HG02678 (cell line): ENCODE results near the gene CXXC4.
A peak's percentile ranks its signal among the peaks of the same experiment; 100 is the strongest.

Experiments
- ATAC-seq: cut with Tn5 transposase; IDR thresholded peaks from one replicate; pipeline ENCODE4 v1.9.1; 2021; ENCODE audit warnings: mild to moderate bottlenecking, moderate library complexity; ENCODE audit not compliant: unreplicated experiment

CXXC4 gene

DNA sequence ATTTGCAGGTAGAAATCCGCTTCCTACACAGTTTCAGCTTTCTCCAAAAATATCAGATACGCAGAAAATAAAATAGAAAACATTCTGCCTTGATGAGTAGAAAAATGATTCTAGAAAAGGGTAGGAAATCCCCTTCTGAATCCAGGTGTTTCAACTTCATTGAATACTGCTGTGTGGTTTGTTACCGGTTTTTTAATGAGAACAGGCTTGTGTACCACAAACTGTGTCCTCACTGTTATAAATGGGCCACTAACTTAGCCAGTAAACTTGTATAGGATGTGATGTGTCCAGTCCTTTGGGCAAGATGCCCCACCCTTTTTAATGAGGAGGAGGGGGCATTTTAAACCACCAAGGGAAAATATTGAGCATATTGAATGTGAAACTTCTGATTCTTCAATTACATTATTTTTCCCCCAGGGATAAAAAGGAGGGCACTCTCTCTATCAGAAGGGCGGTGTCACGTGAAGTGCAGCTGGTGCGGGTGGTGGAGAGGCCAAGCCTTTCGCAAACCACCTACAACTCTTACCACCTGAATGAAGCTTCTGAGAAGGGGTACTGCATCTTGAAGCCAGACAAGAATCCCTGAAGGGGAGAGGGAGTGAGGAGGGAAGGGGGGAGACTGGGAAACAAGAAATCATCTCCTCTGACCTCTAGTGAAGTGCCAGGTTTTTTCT, 4.5 kb downstream of the CXXC4 start:
- ATAC-seq, result peak; percentile 47

- ATAC-seq, result peak; percentile 36
Measured at GRCh38 chr4:104489731-104490095, 5.0 kb downstream of the CXXC4 start.

- ATAC-seq, result no peak
Measured at GRCh38 chr4:104488151-104488550, 6.5 kb downstream of the CXXC4 start.

GRCh38 chr4:104486716-104487504, 7.8 kb downstream of the CXXC4 start:
- no peak for ATAC-seq

GRCh38 chr4:104475652-104476051, 19.0 kb downstream of the CXXC4 start:
- no peak for ATAC-seq

DNA sequence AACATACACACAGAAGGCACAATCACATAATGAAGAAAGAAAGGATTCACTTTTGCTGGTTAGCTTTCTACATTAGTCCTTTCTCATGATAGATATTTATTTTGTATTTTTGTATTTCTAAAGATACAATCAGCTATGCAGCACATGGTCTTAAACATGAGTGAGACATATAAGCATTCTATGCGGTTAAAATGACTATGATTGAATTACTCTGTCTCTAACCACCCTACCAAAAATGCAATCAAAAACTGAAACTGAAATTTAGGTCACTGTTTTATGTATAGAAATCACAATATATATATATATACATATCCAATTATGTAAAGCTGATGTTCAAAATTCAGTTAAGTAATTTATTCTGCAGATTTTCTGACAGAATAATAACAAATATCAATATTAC, 21.9 kb downstream of the CXXC4 start:
- no peak for ATAC-seq

GRCh38 chr4:104470770-104471169, 23.9 kb downstream of the CXXC4 start:
- no peak for ATAC-seq

- ATAC-seq, result no peak
Measured at GRCh38 chr4:104469794-104470193, 24.9 kb downstream of the CXXC4 start.

DNA sequence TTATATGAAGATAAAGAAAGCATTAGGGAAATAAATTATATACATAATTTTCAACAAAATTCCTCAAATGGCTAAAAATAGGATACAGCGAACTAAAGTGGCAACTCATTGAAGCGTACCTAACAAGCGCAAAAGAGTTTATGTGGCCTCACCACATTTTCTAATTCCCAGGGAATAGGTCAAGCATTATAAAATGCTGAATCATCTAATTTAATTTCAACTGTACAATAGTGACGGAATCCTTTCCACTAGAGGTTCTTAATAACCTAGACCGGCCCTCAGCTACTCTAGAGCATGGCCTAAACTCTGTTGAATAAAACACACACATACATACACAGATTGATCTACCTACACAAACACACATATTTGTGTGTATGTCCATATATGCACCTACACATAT, 29.1 kb downstream of the CXXC4 start:
- no peak for ATAC-seq

DNA sequence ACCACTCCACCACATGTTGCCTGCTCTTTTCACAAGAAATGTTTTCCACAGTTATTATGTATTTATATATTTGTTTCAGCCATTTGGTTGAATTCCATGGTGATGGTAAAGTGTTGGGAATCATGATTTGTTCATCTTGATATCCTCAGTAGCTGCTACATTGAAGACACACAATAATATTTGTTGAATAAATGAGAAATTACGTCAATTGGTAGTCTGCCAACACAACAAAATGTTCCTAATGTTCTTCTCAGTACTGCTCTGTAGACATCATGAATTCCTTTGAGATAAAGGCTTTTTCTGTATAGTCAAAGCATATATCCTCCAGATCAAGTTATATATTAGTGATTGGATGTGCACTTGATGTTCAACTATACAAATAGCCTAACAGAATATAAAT, 29.5 kb downstream of the CXXC4 start:
- ATAC-seq, result no peak

GRCh38 chr4:104462641-104463040, 32.1 kb downstream of the CXXC4 start:
- no peak for ATAC-seq

DNA sequence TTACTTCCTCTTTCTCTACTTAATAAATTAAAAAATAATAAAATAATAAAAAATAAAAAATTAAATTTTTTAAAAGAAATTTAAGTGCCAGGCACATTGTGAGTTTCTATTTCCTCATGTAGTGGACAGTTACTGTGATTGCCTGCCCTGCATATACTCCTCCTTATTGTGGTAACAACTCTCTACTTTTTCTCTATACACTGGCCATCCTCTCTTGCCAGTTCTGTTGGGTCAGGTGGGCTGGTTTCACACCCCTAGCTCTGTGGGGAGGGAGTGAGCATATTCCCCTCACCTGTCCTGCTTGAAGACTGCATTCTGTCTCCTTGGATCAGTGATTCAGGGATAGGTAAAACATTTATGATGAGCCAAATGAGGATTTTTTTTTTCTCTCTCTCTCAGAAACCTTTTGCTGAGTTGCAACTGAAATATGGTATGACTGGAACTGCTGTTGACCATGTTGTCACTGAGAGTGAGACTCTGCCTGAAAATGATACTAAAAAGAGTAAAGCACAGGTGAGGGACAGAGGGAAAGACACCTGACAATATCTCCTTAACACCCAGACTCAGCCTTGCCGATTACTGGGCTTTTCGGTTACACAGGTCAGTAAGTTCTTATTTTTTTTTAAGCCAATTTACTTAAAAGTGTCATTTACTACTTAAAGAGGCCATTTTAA, 37.2 kb downstream of the CXXC4 start:
- peak; percentile 61 for ATAC-seq

DNA sequence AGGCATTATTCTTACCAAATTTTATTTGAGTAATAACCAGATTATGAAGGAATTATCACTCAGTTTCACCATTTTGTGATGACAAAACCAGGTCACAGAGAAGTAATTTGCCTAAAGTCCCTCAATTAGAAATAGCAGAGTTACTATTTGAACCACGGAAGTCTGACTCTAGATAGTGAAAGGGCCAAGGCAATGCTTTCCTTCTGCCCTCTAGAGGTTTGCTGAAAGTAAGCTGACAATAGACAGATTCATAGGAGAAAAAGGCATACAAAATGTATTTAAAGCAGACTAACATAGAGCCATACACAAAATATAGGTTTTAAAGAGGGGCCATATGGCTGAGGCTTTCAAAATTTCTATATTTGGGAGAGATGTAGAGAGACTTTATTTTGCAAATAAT, 43.1 kb downstream of the CXXC4 start:
- ATAC-seq, result no peak

DNA sequence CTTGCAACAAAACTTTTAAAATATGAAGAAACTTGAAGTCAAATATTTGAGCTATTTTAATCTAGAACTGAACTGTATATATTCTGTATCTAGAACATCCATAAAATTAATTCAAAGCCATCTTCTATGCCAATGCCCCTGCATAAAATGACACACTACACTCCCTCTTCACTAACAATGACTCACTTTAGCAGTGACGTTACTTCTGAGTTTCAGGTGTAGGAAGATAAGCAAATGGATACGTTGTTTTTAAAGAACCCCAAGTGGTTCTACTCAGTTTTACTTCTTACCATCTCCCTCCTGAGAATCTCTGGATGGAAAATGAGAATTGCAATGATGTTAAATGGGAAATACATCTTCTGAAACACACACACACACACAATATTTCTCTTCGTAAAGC, 45.2 kb downstream of the CXXC4 start:
- no peak for ATAC-seq

GRCh38 chr4:104447294-104447693, 47.4 kb downstream of the CXXC4 start:
- ATAC-seq, result no peak

GRCh38 chr4:104446431-104447278, 48.0 kb downstream of the CXXC4 start:
- ATAC-seq, result no peak

DNA sequence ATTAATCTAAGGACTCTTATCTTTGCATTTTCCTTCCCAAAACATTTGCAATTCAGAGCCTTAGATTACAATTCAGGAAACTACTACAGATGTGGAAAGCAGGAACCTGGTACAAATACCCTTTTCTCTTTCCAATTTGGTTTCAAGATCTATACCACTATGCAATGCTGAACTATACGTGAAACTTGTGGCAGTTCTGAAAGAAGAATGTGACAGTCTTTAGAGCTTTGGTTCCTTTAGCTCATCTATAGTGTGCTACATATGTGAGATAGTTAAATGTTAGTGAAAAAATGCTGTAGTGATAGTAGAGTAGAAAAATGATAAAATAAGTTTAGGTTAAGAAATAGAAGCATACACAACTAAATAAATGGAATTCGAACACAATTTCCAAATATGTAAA, 50.0 kb downstream of the CXXC4 start:
- no peak for ATAC-seq

DNA sequence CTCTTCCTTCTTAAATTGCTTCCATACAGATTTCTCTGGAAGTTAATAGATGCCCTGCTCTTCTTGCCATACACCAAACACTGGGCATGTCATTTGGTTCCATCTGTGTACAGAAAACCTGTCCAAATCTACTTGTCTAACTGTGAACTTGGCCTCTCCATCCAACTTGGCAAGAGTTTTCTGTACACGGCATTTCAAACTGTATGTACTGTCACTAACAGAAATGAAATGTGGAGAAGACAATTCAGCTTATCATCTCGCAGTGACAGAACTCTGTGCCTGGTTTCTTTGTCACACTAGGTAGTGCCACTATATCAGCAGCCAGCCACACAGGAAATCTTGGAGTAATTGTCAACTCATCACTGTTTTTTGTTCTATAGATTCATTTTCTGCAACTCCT, 58.2 kb downstream of the CXXC4 start:
- no peak for ATAC-seq

- ATAC-seq, result no peak
Measured at GRCh38 chr4:104429150-104429741, 65.4 kb downstream of the CXXC4 start.

- ATAC-seq, result no peak
Measured at GRCh38 chr4:104425948-104426347, 68.7 kb downstream of the CXXC4 start.

DNA sequence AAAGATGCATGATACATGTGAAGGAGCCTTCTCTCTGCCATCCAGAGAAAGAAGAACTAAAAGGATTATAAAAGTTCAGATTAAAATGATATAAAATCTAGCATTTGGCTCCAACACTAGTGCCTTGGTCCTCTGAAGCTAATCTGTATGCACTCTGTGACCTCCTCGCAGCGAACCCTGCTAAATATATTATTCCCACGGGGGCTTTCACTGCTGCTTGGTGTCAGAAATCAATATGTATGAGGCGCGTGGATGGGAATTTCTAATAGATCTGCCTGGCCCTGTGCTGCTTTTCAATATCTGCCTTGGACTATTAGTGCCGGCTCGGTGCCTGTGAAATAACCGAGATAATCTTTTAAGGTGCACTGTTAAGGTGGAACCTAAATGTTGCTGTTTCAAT, 69.7 kb downstream of the CXXC4 start:
- no peak for ATAC-seq
